Measurements from ENCODE around the gene THOC5. TPM values are rescaled to one million over a fixed set of nuclear protein-coding genes. Genes with fewer than 3 reads are reported as not detected.
"Not testable (repeated sequence)": the region's sequence is repeated elsewhere in the genome, so short reads cannot be mapped to it uniquely, and the experiment has no call there.

The THOC5 gene
- total and polyA plus RNA-seq, 2 experiments from 2014 or later = 24.6 to 53.4 TPM

DNA sequence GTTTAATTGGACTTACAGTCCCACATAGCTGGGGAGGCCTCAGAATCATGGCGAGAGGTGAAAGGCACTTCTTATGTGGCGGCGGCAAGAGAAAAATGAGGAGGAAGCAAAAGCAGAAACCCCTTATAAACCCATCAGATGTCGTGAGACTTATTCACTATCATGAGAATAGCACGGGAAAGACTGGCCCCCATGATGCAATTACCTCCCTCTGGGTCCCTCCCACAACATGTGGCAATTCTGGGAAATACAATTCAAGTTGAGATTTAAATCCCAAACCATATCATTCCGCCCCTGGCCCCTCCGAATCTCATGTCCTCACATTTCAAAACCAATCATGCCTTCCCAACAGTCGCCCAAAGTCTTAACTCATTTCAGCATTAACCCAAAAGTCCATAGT is 8.5 kb downstream of the THOC5 start:
- H3K27me3 ChIP-seq (ENCODE audit: insufficient read depth); H3K27ac ChIP-seq (ENCODE audit: low read depth); H3K4me3 ChIP-seq; ATAC-seq; H4K20me1 ChIP-seq (replicated peaks; ENCODE audit: insufficient read depth); H2AFZ ChIP-seq; H3K4me3 Mint-ChIP-seq; H3K4me1 Mint-ChIP-seq; H3K9me3 Mint-ChIP-seq; H3K9me2 ChIP-seq (ENCODE audit: insufficient read depth); H3K4me2 ChIP-seq; H3K4me1 ChIP-seq (ENCODE audit: insufficient read depth); DNase-seq (ENCODE audit: low spot score); H3K79me2 ChIP-seq (replicated peaks; ENCODE audit: insufficient read depth); H3K27ac Mint-ChIP-seq; H3F3A ChIP-seq (replicated peaks; ENCODE audit: low read depth); H3K27me3 Mint-ChIP-seq (ENCODE audit: insufficient read depth, low read depth, poor library complexity): not testable (repeated sequence)
- H3K36me3 ChIP-seq (ENCODE audit: insufficient read depth) = peaks cover 29% of the 10 kb centered on the region
- H3K36me3 Mint-ChIP-seq (ENCODE audit: low read depth) = peaks cover 80% of the 10 kb centered on the region

DNA sequence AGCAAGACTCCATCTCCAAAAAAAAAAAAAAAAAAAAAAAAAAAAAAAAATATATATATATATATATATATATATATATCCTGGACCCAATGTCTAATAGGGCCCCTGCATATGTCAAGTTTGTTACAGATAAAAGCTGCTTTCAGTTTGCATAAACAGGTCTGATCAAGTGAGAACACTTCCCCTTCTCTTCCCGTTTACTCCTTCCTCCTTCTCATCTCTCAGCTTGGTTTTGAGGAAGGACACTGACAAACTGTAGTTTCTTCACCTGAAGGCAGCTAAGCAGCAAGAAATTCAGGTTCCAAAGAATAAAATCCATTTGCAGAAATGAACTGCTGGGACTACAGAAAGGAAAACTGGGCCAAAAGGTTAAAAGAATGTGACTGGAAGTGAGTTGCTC is 11.7 kb downstream of the THOC5 start:
- H3K4me1 ChIP-seq (ENCODE audit: insufficient read depth) = no peaks in the 10 kb centered on the region
- H3K36me3 ChIP-seq (ENCODE audit: insufficient read depth) = peaks cover 26% of the 10 kb centered on the region
- H3K79me2 ChIP-seq (replicated peaks; ENCODE audit: insufficient read depth) = no peaks in the 10 kb centered on the region
- no peaks in the 10 kb centered on the region for H3K27me3 ChIP-seq (ENCODE audit: insufficient read depth)
- DNase-seq (ENCODE audit: low spot score) (no peak), ATAC-seq (no peak)
- Mint-ChIP-seq H3K27me3 (ENCODE audit: insufficient read depth, low read depth, poor library complexity) (no peaks in the 10 kb centered on the region), H3K9me3 (no peaks in the 10 kb centered on the region), H3K27ac (no peak overlapping the region), H3K4me1 (no peaks in the 10 kb centered on the region), H3K36me3 (ENCODE audit: low read depth) (peaks cover 77% of the 10 kb centered on the region), H3K4me3 (no peak overlapping the region)
- no peak overlapping the region for H3K4me2 ChIP-seq
- H3K4me3 ChIP-seq = no peak overlapping the region
- no peaks in the 10 kb centered on the region for H3F3A ChIP-seq (replicated peaks; ENCODE audit: low read depth)
- H4K20me1 ChIP-seq (replicated peaks; ENCODE audit: insufficient read depth) = no peaks in the 10 kb centered on the region; the same call in 1 of the 2 replicates
- H3K27ac ChIP-seq (ENCODE audit: low read depth) = no peak overlapping the region
- H3K9me2 ChIP-seq (ENCODE audit: insufficient read depth) = no peaks in the 10 kb centered on the region
- H2AFZ ChIP-seq = no peak overlapping the region
- TF ChIP-seq NANOG (IDR thresholded peaks at IDR 0.05; ENCODE audit: borderline replicate concordance) (no peak), EZH2 (IDR thresholded peaks at IDR 0.05; ENCODE audit: low read depth, unreplicated experiment) (no peak), JUNB (IDR thresholded peaks at IDR 0.05; ENCODE audit: unreplicated experiment) (no peak), ZNF331 (CRISPR knock-in tag; IDR thresholded peaks at IDR 0.05; ENCODE audit: low read depth) (no peak), STAT1 (IDR thresholded peaks at IDR 0.05; ENCODE audit: unreplicated experiment) (no peak), EZH2phosphoT487 (IDR thresholded peaks at IDR 0.05; ENCODE audit: unreplicated experiment) (no peak), POLR2AphosphoS5 (IDR thresholded peaks at IDR 0.05; ENCODE audit: low read depth) (no peak), ZNF114 (CRISPR knock-in tag; IDR thresholded peaks at IDR 0.05) (no peak), CREB1 (CRISPR knock-in tag; IDR thresholded peaks at IDR 0.05; ENCODE audit: low read depth) (no peak)
- TF ChIP-seq, protein P1, sequence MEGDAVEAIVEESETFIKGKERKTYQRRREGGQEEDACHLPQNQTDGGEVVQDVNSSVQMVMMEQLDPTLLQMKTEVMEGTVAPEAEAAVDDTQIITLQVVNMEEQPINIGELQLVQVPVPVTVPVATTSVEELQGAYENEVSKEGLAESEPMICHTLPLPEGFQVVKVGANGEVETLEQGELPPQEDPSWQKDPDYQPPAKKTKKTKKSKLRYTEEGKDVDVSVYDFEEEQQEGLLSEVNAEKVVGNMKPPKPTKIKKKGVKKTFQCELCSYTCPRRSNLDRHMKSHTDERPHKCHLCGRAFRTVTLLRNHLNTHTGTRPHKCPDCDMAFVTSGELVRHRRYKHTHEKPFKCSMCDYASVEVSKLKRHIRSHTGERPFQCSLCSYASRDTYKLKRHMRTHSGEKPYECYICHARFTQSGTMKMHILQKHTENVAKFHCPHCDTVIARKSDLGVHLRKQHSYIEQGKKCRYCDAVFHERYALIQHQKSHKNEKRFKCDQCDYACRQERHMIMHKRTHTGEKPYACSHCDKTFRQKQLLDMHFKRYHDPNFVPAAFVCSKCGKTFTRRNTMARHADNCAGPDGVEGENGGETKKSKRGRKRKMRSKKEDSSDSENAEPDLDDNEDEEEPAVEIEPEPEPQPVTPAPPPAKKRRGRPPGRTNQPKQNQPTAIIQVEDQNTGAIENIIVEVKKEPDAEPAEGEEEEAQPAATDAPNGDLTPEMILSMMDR (conservative IDR thresholded peaks at IDR 0.05; ENCODE audit: low read depth in 2 of 2) = no peak
- TF ChIP-seq, protein P2, sequence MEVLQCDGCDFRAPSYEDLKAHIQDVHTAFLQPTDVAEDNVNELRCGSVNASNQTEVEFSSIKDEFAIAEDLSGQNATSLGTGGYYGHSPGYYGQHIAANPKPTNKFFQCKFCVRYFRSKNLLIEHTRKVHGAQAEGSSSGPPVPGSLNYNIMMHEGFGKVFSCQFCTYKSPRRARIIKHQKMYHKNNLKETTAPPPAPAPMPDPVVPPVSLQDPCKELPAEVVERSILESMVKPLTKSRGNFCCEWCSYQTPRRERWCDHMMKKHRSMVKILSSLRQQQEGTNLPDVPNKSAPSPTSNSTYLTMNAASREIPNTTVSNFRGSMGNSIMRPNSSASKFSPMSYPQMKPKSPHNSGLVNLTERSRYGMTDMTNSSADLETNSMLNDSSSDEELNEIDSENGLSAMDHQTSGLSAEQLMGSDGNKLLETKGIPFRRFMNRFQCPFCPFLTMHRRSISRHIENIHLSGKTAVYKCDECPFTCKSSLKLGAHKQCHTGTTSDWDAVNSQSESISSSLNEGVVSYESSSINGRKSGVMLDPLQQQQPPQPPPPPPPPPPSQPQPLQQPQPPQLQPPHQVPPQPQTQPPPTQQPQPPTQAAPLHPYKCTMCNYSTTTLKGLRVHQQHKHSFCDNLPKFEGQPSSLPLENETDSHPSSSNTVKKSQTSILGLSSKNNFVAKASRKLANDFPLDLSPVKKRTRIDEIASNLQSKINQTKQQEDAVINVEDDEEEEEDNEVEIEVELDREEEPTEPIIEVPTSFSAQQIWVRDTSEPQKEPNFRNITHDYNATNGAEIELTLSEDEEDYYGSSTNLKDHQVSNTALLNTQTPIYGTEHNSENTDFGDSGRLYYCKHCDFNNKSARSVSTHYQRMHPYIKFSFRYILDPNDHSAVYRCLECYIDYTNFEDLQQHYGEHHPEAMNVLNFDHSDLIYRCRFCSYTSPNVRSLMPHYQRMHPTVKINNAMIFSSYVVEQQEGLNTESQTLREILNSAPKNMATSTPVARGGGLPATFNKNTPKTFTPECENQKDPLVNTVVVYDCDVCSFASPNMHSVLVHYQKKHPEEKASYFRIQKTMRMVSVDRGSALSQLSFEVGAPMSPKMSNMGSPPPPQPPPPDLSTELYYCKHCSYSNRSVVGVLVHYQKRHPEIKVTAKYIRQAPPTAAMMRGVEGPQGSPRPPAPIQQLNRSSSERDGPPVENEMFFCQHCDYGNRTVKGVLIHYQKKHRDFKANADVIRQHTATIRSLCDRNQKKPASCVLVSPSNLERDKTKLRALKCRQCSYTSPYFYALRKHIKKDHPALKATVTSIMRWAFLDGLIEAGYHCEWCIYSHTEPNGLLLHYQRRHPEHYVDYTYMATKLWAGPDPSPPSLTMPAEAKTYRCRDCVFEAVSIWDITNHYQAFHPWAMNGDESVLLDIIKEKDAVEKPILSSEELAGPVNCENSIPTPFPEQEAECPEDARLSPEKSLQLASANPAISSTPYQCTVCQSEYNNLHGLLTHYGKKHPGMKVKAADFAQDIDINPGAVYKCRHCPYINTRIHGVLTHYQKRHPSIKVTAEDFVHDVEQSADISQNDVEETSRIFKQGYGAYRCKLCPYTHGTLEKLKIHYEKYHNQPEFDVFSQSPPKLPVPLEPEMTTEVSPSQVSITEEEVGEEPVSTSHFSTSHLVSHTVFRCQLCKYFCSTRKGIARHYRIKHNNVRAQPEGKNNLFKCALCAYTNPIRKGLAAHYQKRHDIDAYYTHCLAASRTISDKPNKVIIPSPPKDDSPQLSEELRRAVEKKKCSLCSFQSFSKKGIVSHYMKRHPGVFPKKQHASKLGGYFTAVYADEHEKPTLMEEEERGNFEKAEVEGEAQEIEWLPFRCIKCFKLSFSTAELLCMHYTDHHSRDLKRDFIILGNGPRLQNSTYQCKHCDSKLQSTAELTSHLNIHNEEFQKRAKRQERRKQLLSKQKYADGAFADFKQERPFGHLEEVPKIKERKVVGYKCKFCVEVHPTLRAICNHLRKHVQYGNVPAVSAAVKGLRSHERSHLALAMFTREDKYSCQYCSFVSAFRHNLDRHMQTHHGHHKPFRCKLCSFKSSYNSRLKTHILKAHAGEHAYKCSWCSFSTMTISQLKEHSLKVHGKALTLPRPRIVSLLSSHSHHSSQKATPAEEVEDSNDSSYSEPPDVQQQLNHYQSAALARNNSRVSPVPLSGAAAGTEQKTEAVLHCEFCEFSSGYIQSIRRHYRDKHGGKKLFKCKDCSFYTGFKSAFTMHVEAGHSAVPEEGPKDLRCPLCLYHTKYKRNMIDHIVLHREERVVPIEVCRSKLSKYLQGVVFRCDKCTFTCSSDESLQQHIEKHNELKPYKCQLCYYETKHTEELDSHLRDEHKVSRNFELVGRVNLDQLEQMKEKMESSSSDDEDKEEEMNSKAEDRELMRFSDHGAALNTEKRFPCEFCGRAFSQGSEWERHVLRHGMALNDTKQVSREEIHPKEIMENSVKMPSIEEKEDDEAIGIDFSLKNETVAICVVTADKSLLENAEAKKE (CRISPR knock-in tag; IDR thresholded peaks at IDR 0.05) = no peak
- TF ChIP-seq, protein P3, sequence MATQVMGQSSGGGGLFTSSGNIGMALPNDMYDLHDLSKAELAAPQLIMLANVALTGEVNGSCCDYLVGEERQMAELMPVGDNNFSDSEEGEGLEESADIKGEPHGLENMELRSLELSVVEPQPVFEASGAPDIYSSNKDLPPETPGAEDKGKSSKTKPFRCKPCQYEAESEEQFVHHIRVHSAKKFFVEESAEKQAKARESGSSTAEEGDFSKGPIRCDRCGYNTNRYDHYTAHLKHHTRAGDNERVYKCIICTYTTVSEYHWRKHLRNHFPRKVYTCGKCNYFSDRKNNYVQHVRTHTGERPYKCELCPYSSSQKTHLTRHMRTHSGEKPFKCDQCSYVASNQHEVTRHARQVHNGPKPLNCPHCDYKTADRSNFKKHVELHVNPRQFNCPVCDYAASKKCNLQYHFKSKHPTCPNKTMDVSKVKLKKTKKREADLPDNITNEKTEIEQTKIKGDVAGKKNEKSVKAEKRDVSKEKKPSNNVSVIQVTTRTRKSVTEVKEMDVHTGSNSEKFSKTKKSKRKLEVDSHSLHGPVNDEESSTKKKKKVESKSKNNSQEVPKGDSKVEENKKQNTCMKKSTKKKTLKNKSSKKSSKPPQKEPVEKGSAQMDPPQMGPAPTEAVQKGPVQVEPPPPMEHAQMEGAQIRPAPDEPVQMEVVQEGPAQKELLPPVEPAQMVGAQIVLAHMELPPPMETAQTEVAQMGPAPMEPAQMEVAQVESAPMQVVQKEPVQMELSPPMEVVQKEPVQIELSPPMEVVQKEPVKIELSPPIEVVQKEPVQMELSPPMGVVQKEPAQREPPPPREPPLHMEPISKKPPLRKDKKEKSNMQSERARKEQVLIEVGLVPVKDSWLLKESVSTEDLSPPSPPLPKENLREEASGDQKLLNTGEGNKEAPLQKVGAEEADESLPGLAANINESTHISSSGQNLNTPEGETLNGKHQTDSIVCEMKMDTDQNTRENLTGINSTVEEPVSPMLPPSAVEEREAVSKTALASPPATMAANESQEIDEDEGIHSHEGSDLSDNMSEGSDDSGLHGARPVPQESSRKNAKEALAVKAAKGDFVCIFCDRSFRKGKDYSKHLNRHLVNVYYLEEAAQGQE (IDR thresholded peaks at IDR 0.05; ENCODE audit: unreplicated experiment) = no peak
